Measurements from ENCODE around the gene TGFBI.
A peak's percentile ranks its signal among the peaks of the same experiment; 100 is the strongest.

- TF ChIP-seq CTCF (IDR thresholded peaks at IDR 0.05) (no peak), POLR2A (IDR thresholded peaks at IDR 0.05) (peak in 1 of 4 donors; percentile 40)
Measured at GRCh38 chr5:136080483-136081216, 51.9 kb downstream of the TGFBI start.

All from upper lobe of left lung (tissue), 4 donors.